OCI-LY7 (cell line): Measurements from ENCODE around the gene ZNF516. TPM values are rescaled to one million over a fixed set of nuclear protein-coding genes. Genes with fewer than 3 reads are reported as not detected.

Source experiments
- BruUV-seq: library from RNA; stranded (reverse); fragments of 400-500 nt; replicated peaks from 2 replicates; lab custom pipeline; 2021; lab: Mats Ljungman, UMichigan
- CTCF ChIA-PET: fragments of 300-600 bp; sonication (Branson Sonifier 250); formaldehyde crosslinking; loops from one replicate; lab custom pipeline; 2022; ENCODE audit warnings: antibody characterized with exemption; ENCODE audit not compliant: unreplicated experiment; lab: Charles Lee
- POLR2A ChIA-PET: fragments of 300-600 bp; sonication (Branson Sonifier 250); formaldehyde crosslinking; loops from one replicate; lab custom pipeline; 2022; ENCODE audit warnings: antibody characterized with exemption; lab: Charles Lee
- DNase-seq: peaks from one replicate; pipeline ENCODE4 v3.0.0-alpha.2; 2015; ENCODE audit warnings: low spot score
- H2AFZ ChIP-seq: fragments of 200-600 bp; sonication (generic), shearing (Covaris generic); 2 replicates; pipeline ENCODE4 v1.6.1; 2014; ENCODE audit warnings: mild to moderate bottlenecking, antibody characterized with exemption, low read length, moderate library complexity
- H3K27ac ChIP-seq: fragments of 200-600 bp; sonication (generic); 2 replicates; pipeline ENCODE4 v1.5.1; 2014; ENCODE audit warnings: mixed run types, low read depth, mild to moderate bottlenecking, moderate library complexity, low read length, inconsistent platforms; ENCODE audit not compliant: poor library complexity, severe bottlenecking
- H3K36me3 ChIP-seq: fragments of 200-600 bp; sonication (generic); 2 replicates; pipeline ENCODE4 v1.6.1; 2014; ENCODE audit warnings: mild to moderate bottlenecking, antibody characterized with exemption, low read length, moderate library complexity, mixed read lengths; ENCODE audit not compliant: insufficient read depth
- H3K4me1 ChIP-seq: fragments of 200-600 bp; sonication (generic); 2 replicates; pipeline ENCODE4 v1.5.1; 2014; ENCODE audit warnings: mild to moderate bottlenecking, low read length; ENCODE audit not compliant: insufficient read depth, poor library complexity, severe bottlenecking
- H3K4me2 ChIP-seq: fragments of 200-600 bp; sonication (generic); 2 replicates; pipeline ENCODE4 v1.6.1; 2014; ENCODE audit warnings: mild to moderate bottlenecking, low read length
- H3K4me3 ChIP-seq: fragments of 200-600 bp; sonication (generic); 2 replicates; pipeline ENCODE4 v1.5.1; 2014; ENCODE audit warnings: mild to moderate bottlenecking, low read depth, low read length; ENCODE audit not compliant: poor library complexity, severe bottlenecking
- H3K79me2 ChIP-seq: fragments of 200-600 bp; sonication (generic); 2 replicates; pipeline ENCODE4 v1.6.1; 2016; ENCODE audit warnings: low read depth, mild to moderate bottlenecking, low read length, moderate library complexity, mixed read lengths; ENCODE audit not compliant: insufficient read depth
- H3K9me2 ChIP-seq: fragments of 200-600 bp; sonication (generic); 2 replicates; pipeline ENCODE4 v1.6.1; 2016; ENCODE audit warnings: mild to moderate bottlenecking, low read length, mixed read lengths; ENCODE audit not compliant: insufficient read depth
- H3K9me3 ChIP-seq: fragments of 200-600 bp; sonication (generic); 2 replicates; pipeline ENCODE4 v1.6.1; 2014; ENCODE audit warnings: mild to moderate bottlenecking, mixed run types, low read length, mixed read lengths
- H4K20me1 ChIP-seq: fragments of 200-600 bp; sonication (generic); 2 replicates; pipeline ENCODE4 v1.6.1; 2014; ENCODE audit warnings: mild to moderate bottlenecking, antibody characterized with exemption, low read length, moderate library complexity, mixed read lengths; ENCODE audit not compliant: insufficient read depth
- EZH2phosphoT487 ChIP-seq: fragments of 200-600 bp; sonication (generic); IDR thresholded peaks from 2 replicates; pipeline ENCODE4 v1.6.1; 2018; ENCODE audit warnings: low read depth, borderline replicate concordance, mild to moderate bottlenecking, mixed run types, antibody characterized with exemption, low read length, moderate library complexity, mixed read lengths
- intact Hi-C: fragments of 100-400 bp; cut with micrococcal nuclease; formaldehyde crosslinking; loops from one replicate; pipeline ENCODE4 v1.10.0; 2022; ENCODE audit not compliant: unreplicated experiment
- total RNA-seq, 2 experiments: library from RNA; depleted of rRNA in 1 of 2; stranded (reverse); fragments of >200 nt in 1 of 2; shearing (Covaris generic) in 1 of 2; gene quantifications; 2 replicates each; pipeline ENCODE4 v1.2.3, GENCODE V29; 2014 to 2022
- TF ChIP-seq, protein P1 (sequence below): fragments of 200-600 bp; sonication (generic); conservative IDR thresholded peaks from 2 replicates; pipeline ENCODE4 v1.5.1; 2014; ENCODE audit warnings: mild to moderate bottlenecking, antibody characterized with exemption, low read length, moderate library complexity, mixed read lengths

Gene ZNF516
- total RNA-seq, 2 experiments from 2014 or later: 16.2 to 32.3 TPM

DNA sequence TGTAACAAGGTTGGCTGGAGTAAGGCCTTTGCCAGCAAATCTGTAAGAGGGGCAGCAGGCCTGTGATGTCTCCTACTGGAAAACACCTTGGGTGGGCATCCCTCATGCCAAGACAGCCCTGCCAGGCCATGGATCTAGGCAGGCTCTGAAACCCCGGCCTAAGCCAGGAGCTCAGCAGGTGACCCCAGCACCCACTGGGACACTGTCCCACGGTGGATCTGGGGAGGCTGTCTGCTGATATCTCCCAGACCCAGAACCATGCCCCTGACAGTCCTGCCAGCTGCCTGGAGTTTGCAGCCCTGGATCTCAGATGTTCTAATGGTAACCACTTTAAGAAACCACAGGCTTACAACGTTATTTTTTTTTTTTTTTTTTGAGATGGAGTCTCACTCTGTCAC lies 117.7 kb downstream of the ZNF516 start:
- Histone ChIP-seq H3K4me2 (no peak overlapping the region), H3K36me3 (peaks cover 7% of the 10 kb centered on the region), H3K4me3 (no peak overlapping the region), H3K9me3 (no peaks in the 10 kb centered on the region), H3K4me1 (no peaks in the 10 kb centered on the region), H2AFZ (no peak overlapping the region), H4K20me1 (no peaks in the 10 kb centered on the region), H3K79me2 (no peaks in the 10 kb centered on the region), H3K9me2 (no peaks in the 10 kb centered on the region), H3K27ac (no peak overlapping the region)
- no peak for DNase-seq
- TF ChIP-seq, protein P1, sequence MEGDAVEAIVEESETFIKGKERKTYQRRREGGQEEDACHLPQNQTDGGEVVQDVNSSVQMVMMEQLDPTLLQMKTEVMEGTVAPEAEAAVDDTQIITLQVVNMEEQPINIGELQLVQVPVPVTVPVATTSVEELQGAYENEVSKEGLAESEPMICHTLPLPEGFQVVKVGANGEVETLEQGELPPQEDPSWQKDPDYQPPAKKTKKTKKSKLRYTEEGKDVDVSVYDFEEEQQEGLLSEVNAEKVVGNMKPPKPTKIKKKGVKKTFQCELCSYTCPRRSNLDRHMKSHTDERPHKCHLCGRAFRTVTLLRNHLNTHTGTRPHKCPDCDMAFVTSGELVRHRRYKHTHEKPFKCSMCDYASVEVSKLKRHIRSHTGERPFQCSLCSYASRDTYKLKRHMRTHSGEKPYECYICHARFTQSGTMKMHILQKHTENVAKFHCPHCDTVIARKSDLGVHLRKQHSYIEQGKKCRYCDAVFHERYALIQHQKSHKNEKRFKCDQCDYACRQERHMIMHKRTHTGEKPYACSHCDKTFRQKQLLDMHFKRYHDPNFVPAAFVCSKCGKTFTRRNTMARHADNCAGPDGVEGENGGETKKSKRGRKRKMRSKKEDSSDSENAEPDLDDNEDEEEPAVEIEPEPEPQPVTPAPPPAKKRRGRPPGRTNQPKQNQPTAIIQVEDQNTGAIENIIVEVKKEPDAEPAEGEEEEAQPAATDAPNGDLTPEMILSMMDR: no peak
- TF ChIP-seq EZH2phosphoT487: no peak
- intact Hi-C loops: no loop called here
- ChIA-PET CTCF (no interaction called here), POLR2A (no interaction called here)
- BruUV-seq: no TSS peak

DNA sequence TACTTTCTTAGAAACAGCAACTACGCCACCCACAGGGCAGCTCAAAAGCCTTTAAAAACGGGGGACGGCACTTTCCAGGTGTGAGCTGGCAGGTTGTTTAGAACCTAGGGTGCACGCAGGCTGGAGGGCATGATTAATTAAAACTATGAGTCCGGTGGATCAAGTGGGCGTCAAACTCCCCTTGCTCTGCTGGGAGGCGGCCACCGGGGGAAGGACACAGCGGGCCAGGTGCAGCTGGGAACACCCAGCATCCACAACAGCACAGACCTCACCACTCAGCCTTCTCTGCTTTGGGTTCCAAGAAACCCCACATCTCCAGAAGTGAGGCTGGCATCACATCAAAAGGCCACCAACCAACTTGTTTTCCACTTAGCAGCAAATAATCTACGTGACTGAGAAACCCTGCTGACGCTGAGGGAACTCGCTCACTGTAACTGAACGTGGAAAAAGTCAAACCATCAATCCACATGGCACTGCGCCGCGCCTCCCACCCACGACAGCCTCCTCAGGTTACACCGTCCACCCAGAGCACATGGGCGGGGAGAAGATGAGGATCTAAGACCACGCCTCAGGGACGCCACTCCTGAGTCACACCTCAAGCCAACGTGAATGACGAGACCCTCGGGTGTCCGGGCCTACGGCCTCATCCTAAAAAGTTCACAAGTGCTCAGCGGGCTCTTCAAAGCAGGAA lies 118.2 kb downstream of the ZNF516 start:
- DNase-seq: no peak
- no TSS peak for BruUV-seq
- Histone ChIP-seq H3K79me2 (no peaks in the 10 kb centered on the region), H3K4me3 (no peak overlapping the region), H4K20me1 (no peaks in the 10 kb centered on the region), H3K4me2 (no peak overlapping the region), H3K27ac (no peak overlapping the region), H3K9me2 (no peaks in the 10 kb centered on the region), H3K36me3 (peaks cover 7% of the 10 kb centered on the region), H3K4me1 (no peaks in the 10 kb centered on the region), H2AFZ (no peak overlapping the region), H3K9me3 (no peaks in the 10 kb centered on the region)
- TF ChIP-seq EZH2phosphoT487: no peak
- TF ChIP-seq, protein P1: no peak
- ChIA-PET CTCF (no interaction called here), POLR2A (no interaction called here)
- intact Hi-C loops: no loop called here

DNA sequence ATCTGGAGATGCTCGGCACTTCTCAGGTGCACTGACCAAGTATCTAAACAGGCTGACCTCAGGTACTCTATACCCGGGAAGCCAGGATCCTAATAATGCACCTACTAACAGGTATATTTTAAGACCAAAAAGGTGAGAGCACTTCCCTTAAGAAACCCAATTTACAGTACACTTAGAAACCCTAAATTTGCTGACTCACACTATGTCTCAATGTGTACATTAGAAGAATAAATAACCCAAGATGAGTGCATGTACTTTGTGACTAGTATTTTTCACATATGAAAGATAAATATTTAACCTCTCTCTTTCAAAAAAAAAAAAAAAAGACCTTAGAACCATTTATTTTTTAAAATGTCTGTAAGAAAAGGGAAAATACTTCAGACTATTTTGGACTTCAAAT lies 118.8 kb downstream of the ZNF516 start:
- no TSS peak for BruUV-seq
- Histone ChIP-seq H3K4me2 (no peak overlapping the region), H2AFZ (no peak overlapping the region), H3K4me1 (no peaks in the 10 kb centered on the region), H3K79me2 (no peaks in the 10 kb centered on the region), H3K27ac (no peak overlapping the region), H3K9me3 (no peaks in the 10 kb centered on the region), H4K20me1 (no peaks in the 10 kb centered on the region), H3K36me3 (peaks cover 7% of the 10 kb centered on the region), H3K9me2 (no peaks in the 10 kb centered on the region), H3K4me3 (no peak overlapping the region)
- TF ChIP-seq, protein P1: no peak
- no peak for TF ChIP-seq EZH2phosphoT487
- intact Hi-C loops: no loop called here
- CTCF ChIA-PET: no interaction called here
- no peak for DNase-seq
- POLR2A ChIA-PET: no interaction called here
